Measurements from ENCODE around the gene TNFRSF8. TPM values are rescaled to one million over a fixed set of nuclear protein-coding genes. Genes with fewer than 3 reads are reported as not detected.

Gene TNFRSF8
- total RNA-seq, 4 donors from 2014 or later = 1.1 to 2.6 (median 1.4) TPM

DNA sequence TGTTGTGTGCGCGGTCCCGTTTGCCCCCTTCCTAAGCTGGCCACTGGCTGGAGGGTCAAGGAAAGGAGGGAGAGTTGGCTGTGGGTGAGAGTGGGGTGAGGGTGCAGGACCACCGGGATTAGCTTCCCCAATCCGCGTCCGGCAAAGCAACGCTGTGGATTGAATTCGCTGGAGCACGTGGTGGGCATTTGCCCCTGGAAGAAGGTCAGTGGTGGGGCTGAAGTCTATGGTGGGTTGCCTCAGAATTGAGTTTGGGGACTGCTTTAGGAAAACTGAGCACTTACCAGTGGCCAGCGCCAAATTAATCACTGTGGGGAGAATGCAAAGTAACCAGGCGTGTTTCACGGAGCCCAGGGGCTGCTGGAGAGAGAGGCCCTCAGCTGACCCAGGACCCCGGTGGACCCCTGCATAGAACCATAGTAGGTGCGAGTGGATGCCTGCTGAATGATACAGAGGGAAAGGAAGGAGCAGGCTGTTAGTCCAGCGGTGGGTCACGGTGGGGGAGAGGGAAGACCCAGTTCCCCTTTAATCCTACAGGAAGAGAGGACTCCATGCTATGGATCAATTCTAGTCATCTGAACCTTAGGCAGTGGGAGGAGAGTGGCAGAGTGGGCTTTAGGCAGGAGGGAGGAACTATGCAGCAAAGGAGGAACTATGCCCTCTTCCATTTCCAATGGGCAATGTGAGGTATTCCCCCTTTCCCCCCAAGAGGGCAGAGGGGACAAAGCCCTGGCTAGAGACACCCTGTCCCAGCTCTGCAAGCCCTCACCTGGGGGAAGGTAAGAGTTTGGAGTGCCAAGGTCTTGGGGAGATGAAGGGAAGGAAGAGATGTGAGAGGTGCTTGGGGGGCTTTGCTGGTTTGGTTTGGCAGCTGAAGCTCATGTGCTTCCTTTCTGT is 1.2 kb downstream of the TNFRSF8 start:
- H3K4me3 ChIP-seq = no peak overlapping the region
- in situ Hi-C loops (cut with MboI; ENCODE audit: low sequenced_read_pairs in 4 of 4) (no loop called here), intact Hi-C loops (cut with DNase I; ENCODE audit: low total_unique reads) (no loop called here)
- no peaks in the 10 kb centered on the region for H3K9me3 ChIP-seq
- no peaks in the 10 kb centered on the region for H3K36me3 ChIP-seq
- DNase-seq (no peak), ATAC-seq (no peak)
- no peak overlapping the region for H3K27ac ChIP-seq
- TF ChIP-seq, protein P1, sequence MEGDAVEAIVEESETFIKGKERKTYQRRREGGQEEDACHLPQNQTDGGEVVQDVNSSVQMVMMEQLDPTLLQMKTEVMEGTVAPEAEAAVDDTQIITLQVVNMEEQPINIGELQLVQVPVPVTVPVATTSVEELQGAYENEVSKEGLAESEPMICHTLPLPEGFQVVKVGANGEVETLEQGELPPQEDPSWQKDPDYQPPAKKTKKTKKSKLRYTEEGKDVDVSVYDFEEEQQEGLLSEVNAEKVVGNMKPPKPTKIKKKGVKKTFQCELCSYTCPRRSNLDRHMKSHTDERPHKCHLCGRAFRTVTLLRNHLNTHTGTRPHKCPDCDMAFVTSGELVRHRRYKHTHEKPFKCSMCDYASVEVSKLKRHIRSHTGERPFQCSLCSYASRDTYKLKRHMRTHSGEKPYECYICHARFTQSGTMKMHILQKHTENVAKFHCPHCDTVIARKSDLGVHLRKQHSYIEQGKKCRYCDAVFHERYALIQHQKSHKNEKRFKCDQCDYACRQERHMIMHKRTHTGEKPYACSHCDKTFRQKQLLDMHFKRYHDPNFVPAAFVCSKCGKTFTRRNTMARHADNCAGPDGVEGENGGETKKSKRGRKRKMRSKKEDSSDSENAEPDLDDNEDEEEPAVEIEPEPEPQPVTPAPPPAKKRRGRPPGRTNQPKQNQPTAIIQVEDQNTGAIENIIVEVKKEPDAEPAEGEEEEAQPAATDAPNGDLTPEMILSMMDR (IDR thresholded peaks at IDR 0.05 in 4 of 5, conservative IDR thresholded peaks at IDR 0.05 in 1 of 5) = no peak
- peaks cover 0 to 9% of the 10 kb centered on the region in 2 donors for H3K4me1 ChIP-seq
- H3K27me3 ChIP-seq = peaks cover 44 to 46% (median 45%) of the 10 kb centered on the region in 3 donors

DNA sequence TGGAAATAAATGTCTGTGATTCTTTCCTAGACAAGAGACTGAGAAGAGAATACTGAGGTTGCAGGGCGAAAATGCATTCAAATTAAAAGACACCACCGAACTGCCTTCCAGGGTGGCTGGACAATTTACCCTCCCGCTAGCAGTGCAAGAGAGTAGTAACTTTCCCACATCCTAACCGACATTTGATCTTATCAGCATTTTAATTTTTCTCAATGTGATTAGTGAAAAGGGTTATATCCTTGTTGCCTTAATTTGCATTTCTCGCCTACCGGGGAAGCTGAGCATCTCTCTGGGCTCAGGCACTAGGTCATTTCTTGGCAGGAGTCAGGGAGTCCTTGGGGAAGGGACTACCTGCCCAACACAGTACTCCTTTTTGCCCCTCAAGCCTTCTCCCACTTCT is 2.8 kb downstream of the TNFRSF8 start:
- Histone ChIP-seq H3K36me3 (no peaks in the 10 kb centered on the region), H3K9me3 (no peaks in the 10 kb centered on the region), H3K4me1 (peaks cover 0 to 9% of the 10 kb centered on the region in 2 donors), H3K4me3 (no peak overlapping the region), H3K27ac (no peak overlapping the region), H3K27me3 (peaks cover 44 to 46% (median 46%) of the 10 kb centered on the region in 3 donors)
- no peak for DNase-seq
- ATAC-seq = no peak
- intact Hi-C loops (cut with DNase I; ENCODE audit: low total_unique reads) = no loop called here
- in situ Hi-C loops (cut with MboI; ENCODE audit: low sequenced_read_pairs in 4 of 4) = no loop called here
- no peak for TF ChIP-seq POLR2A (IDR thresholded peaks at IDR 0.05)
- TF ChIP-seq, protein P1 (IDR thresholded peaks at IDR 0.05 in 4 of 5, conservative IDR thresholded peaks at IDR 0.05 in 1 of 5) = no peak

DNA sequence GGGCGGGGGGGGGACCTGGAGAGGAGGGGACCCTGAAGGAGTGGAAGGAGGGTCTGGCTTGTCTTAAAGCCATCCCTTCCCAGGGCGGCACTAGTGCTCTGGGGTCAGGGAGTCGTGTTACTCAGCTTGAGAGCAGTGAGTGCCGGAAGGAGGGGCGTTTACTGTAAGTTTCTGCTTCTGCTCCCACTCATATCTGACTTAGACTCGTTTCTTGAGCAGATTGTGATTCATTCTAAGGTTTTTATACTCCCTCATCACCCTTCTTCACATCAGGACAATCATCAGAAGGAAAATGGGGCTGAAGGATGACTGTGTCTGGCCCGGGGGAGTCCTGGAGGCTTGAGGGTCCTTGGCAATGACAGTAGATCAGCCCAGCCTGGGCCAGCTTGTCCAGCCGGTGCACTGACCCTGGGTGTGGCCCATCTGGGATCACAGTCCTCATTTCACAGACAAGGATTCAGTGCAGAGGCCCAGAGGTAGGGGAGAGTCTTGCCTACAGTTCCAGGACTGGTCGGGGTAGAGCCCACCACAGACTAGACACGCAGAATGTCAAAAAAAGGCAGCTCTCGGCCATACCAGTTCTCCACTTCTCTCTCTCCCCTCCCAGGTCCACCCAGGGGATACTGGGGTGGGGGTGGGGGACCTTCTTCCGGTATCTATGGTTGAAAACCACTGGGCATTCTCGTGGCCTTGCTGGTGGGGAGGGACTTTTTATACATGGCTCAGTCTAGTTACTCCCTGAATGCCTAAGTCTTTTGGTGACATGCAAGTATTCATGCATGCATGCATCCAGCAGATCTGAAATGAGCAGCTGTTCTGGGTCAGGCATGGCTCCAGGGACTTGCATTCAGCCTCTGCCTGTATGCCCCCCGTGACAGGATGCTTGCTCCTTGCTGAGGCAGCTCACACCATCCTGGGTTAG is 5.1 kb downstream of the TNFRSF8 start:
- no peak for DNase-seq
- Histone ChIP-seq H3K9me3 (no peaks in the 10 kb centered on the region), H3K4me3 (no peak overlapping the region), H3K27me3 (peaks cover 39 to 42% (median 41%) of the 10 kb centered on the region in 3 donors), H3K4me1 (peaks cover 0 to 8% of the 10 kb centered on the region in 2 donors), H3K36me3 (no peaks in the 10 kb centered on the region), H3K27ac (no peak overlapping the region)
- ATAC-seq = no peak
- TF ChIP-seq, protein P1 (IDR thresholded peaks at IDR 0.05 in 4 of 5, conservative IDR thresholded peaks at IDR 0.05 in 1 of 5) = no peak
- TF ChIP-seq POLR2A (IDR thresholded peaks at IDR 0.05) = no peak
- in situ Hi-C loops (cut with MboI; ENCODE audit: low sequenced_read_pairs in 4 of 4) = no loop called here
- intact Hi-C loops (cut with DNase I; ENCODE audit: low total_unique reads) = no loop called here

DNA sequence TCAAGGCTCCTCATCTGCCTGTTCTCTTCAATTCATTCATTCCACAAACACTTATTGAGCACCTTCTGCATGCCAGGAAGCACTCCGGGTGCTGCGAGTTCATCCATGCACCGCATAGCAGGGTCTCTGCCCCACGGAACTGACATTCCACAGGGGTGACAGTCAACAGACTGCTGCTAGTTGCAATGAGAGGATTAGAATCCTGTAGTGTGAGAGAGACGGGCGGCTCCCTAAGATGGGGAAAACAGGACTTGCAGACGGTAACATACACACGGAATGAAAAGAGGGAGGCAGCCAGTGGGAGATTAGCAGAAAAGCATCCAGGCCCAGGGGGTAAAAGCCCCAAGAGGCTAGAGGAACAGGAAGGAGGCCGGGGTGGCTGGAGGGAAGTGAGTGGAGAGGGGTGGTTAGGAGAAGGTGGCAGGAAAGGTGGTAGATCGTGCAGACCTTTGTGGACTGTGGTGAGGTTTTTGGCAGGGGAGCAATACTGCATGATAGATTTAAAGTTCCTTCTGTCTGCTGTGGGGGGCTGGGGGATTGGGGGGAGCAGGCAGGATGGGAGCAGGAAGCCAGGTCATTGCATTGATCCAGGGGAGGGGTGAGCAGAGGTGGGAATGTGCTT is 6.6 kb downstream of the TNFRSF8 start:
- DNase-seq = no peak
- Histone ChIP-seq H3K27ac (no peak overlapping the region), H3K27me3 (peaks cover 23 to 26% (median 26%) of the 10 kb centered on the region in 3 donors), H3K4me3 (no peak overlapping the region), H3K4me1 (no peaks in the 10 kb centered on the region), H3K36me3 (no peaks in the 10 kb centered on the region), H3K9me3 (no peaks in the 10 kb centered on the region)
- in situ Hi-C loops (cut with MboI; ENCODE audit: low sequenced_read_pairs in 4 of 4) = no loop called here
- intact Hi-C loops (cut with DNase I; ENCODE audit: low total_unique reads) = no loop called here
- ATAC-seq = no peak
- TF ChIP-seq, protein P1 (IDR thresholded peaks at IDR 0.05 in 4 of 5, conservative IDR thresholded peaks at IDR 0.05 in 1 of 5) = no peak
- no peak for TF ChIP-seq POLR2A (IDR thresholded peaks at IDR 0.05)
